GM18498 (cell line): ENCODE results near the gene KAT2B.
"Not testable (repeated sequence)": the region's sequence is repeated elsewhere in the genome, so short reads cannot be mapped to it uniquely, and the experiment has no call there.

Experiments
- ATAC-seq: cut with Tn5 transposase; IDR thresholded peaks from one replicate; pipeline ENCODE4 v1.9.1; 2021; ENCODE audit warnings: mild to moderate bottlenecking, moderate library complexity; ENCODE audit not compliant: unreplicated experiment

The KAT2B gene

DNA sequence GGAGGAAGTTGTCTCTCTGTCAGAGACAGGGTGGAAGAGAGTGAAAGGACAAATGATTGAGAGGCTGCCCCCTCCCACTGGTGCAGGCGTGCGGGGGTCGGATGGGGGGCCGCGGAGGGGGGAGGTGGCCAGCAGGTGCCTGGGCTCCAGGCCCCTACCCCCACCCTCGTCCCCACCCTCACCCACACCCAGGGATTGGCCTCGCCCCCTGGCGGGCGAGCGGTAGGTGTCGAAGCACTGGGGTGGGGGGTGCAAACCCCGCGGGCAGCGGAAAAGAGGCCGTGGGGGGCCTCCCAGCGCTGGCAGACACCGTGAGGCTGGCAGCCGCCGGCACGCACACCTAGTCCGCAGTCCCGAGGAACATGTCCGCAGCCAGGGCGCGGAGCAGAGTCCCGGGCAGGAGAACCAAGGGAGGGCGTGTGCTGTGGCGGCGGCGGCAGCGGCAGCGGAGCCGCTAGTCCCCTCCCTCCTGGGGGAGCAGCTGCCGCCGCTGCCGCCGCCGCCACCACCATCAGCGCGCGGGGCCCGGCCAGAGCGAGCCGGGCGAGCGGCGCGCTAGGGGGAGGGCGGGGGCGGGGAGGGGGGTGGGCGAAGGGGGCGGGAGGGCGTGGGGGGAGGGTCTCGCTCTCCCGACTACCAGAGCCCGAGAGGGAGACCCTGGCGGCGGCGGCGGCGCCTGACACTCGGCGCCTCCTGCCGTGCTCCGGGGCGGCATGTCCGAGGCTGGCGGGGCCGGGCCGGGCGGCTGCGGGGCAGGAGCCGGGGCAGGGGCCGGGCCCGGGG, at the start of gene KAT2B:
Gene KAT2B, plus strand, starts transcription at position 682 of the 783 bp plus-strand sequence. Its CDS starts 32 bp downstream, at position 714.
- peak; percentile 63 for ATAC-seq

DNA sequence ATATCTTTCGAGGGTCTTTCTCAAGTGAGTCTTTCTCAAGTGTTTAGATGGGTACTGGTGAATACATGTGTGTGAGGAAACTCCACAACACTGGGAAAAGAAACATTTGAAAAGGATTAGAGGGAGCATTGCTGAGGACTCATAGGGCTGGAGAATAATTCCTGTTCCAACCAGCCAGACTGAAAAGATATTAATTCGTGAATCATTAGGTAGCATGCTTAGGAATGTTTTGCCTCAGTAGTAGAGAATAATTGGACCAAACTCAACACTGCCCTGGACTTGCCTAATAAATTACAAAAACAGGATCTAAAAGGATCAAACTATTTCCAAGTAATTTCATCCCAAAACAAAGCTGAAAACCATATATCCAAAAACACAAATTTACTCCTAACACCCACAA, 45.5 kb upstream of the KAT2B start:
- ATAC-seq = no peak

DNA sequence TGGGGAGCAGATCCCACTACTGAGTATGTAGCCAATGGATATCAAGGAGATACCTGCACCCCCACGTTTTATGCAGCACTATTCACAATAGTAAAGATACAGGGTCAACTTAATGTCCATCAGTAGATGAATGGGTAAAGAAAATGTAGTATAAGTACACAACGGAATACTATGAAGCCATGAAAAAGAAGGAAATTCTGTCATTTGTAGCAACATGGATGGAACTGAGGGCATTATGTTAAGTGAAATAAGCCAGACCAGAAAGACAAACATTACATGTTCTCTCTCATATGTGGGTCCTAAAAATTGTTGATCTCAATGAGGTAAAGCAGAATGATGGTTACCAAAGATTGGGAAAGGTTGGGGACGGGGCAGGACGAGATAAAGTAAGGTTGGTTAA, 42.7 kb upstream of the KAT2B start:
- ATAC-seq = no peak

DNA sequence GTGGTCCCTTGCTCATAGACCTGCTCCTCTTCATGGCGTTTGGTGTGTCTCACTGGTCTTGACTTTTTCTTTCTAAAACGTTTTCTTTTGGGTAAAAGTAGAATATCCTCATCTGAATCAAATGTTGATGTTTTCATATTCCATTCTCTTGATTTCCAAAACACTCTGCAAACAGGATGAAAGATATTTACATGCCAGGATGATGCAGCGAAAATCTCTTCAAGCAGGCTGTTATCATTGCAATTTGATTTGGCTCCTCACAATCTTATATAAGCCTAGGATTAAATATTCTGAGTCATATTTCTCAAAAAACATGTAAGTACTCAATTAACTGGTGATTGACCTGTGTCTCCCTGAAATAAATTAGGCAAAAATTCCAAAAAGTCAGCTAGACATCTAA, 38.3 kb upstream of the KAT2B start:
- ATAC-seq = no peak

- no peak for ATAC-seq
Measured at GRCh38 chr3:20007960-20008359, 32.3 kb upstream of the KAT2B start.

GRCh38 chr3:20008646-20009045, 31.6 kb upstream of the KAT2B start:
- no peak for ATAC-seq

- no peak for ATAC-seq
Measured at GRCh38 chr3:20012164-20012563, 28.1 kb upstream of the KAT2B start, which contains the start of gene PP2D1. Gene PP2D1 (minus strand): TSS chr3:20012264. CDS start chr3:20012072, 192 bp downstream.

- ATAC-seq = no peak
Measured at GRCh38 chr3:20013396-20013795, 26.9 kb upstream of the KAT2B start.

- ATAC-seq = no peak
Measured at GRCh38 chr3:20015525-20015924, 24.7 kb upstream of the KAT2B start.

DNA sequence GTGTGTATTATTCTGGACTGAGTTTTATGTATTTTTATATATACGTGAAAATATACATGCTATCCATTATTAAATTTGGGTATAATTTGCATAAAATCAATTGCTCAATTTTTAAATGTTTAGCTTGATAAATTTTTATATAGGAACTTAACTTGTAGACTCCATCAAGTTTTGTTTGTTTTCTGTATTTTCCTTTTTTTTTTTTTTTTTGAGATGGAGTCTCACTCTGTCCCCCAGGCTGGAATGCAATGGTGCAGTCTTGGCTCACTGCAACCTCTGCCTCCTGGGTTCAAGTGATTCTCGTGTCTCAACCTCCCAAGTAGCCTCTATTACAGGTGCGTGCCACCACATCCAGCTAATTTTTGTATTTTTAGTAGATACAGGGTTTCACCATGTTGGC, 24.2 kb upstream of the KAT2B start:
- ATAC-seq = not testable (repeated sequence)

- no peak for ATAC-seq
Measured at GRCh38 chr3:20022954-20023622, 17.2 kb upstream of the KAT2B start.

DNA sequence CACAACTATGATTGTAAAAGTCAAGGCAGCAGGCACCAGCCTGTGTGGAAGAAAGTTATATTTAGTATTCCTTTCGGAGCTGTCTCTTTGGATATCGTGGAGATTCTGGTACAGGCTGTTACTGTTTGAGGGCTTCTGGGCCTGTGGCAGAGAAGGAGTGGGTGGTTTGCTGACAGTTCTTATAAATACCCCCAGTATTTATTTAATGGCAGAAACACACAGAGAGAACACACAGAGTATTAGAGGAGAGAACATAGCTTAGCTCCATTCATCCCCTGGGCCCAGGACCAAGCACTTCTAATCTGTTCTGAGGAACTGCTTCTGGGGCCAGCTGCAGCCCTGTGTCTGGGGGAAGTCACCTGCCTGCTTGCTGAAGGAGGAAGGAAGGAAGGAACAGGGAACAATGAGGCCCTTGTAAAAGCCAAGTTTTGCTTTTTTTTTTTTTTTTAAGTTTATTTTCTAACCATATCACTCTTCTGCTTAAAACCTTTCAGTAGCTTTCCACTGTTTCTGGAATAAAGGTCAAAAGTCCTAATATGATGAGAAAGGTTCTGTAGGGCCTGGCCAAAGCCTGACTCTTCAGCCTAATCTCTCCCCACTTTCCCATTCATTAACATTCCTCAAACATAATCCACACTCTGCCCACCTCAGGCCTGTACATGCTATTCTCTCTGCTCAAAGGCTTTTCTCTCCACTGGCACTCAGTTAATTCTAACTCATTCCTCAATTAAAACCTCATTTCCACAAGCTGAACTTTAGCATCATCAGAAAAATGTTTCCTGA, 16.4 kb upstream of the KAT2B start:
- no peak for ATAC-seq

- no peak for ATAC-seq
Measured at GRCh38 chr3:20027136-20027535, 13.1 kb upstream of the KAT2B start.

DNA sequence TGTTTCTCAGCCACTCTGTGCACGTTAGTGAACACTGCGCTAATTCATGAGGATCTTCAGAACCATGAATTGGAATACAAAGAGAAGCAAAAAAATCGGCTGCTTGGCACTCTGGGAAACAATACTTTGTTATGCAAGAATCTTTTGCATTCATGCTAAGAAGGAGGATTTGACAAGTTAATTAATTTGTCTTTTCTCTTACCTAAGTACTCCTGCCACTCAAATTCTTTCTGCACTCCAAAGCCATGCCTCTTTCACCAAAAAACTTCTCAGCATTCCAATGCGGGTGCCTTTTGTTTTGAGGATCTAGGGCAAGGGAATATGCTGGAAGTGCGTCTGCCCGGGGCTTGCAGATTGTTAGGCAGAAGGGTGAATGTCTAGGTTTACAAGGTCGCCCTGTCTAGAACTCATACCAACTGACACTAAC, 11.3 kb upstream of the KAT2B start:
- ATAC-seq = no peak

- ATAC-seq = not testable (repeated sequence)
Measured at GRCh38 chr3:20031939-20032338, 8.3 kb upstream of the KAT2B start.

DNA sequence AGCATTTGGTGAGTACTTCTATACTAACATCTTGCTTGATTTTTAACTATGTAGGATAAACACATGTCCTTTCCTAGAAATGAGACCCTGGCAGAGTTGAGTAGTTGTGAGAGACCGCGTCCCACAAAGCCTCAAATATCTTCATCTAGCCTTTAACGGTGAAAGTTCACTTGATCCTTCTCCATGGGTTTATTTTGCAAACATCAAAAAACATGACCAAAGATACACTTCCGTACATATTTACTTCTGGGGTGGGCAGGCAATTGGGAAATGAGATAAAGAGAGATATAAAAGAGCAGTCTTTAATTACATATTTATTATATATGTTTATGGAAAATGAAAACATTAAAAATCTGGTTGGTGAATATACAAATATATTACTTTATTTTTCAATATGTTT, 5.2 kb upstream of the KAT2B start:
- no peak for ATAC-seq

DNA sequence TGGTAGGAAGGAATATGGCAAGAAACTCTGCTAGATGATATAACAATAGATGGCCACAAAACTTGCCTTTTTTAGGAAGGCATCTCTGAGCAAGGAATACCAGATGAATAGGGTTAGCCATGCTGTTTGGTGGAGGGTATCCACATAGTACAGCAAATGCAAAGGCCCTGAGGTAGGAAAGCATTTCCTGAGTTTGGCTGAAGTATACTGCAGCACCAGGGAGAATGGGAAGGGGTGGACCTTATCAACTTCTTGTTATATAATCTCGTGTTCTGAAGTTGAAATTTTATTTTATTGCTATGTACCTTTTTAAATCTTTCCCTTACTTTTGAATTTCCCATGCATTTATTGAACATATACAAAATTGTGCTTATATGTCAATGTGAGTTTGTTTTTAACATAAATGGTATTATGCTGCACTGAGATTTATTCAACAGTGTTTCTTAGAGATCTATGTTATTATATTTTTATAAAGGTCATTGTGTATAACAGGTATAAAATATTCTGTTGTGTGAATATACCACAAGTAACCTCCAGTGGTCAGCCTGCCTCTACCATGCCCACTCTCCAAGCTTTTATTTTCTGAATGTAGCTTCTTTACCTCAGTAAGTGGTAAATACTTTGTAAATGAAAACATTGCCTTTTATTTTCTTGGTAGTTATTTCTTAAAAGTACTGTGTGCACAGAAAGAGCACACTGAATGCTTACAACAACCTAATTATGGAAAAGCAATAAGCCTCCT, 2.8 kb upstream of the KAT2B start:
- ATAC-seq = no peak

DNA sequence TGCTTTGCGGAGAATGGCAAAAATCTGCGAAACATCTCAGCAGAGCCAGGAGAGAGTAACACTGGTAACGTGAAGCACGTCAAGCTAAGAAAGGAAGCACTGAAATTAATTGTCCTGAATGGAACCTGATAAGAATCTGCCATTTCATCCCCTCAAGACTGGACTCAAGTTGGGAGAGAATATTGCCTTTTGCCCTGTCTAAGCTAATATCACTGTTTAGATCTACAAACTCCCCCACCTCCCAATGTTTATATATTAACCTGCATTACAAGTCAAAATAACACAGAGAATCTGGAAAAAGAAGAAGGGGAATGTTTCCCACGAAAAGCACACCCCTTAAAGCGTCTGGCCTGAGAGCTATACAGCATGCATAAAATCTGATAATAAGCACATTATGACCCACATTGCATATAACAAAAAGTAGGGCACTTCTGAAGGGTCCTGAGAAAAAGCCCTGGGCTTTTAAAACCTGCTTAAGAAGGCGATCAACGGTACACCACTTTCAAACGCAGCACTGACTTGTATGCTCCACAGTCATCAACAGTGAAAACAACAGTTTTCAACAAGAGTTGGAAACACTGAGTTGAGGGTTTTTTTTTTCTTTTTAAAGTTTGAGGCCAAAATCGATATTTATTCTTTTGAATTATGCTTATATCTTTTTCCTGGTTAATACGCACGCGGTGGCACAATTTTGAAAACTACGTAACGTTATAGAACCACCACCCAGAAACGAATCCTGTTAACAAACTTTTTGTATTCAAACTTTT, 1.4 kb upstream of the KAT2B start:
- ATAC-seq = no peak

DNA sequence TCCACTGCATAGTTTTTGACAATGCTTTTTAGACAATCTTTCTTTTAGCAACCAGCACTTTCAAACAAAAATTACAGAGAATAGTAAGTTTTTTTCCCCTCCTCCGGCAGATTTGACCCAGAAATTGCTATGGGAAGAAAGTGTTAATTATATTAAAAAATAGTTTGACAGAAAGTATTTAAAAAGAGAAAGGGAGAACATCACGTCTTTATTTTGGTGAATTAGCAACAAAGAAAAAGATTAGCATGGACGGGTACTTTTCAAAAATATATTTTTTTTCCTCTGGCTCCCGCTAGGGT, 831 bp upstream of the KAT2B start:
- no peak for ATAC-seq

DNA sequence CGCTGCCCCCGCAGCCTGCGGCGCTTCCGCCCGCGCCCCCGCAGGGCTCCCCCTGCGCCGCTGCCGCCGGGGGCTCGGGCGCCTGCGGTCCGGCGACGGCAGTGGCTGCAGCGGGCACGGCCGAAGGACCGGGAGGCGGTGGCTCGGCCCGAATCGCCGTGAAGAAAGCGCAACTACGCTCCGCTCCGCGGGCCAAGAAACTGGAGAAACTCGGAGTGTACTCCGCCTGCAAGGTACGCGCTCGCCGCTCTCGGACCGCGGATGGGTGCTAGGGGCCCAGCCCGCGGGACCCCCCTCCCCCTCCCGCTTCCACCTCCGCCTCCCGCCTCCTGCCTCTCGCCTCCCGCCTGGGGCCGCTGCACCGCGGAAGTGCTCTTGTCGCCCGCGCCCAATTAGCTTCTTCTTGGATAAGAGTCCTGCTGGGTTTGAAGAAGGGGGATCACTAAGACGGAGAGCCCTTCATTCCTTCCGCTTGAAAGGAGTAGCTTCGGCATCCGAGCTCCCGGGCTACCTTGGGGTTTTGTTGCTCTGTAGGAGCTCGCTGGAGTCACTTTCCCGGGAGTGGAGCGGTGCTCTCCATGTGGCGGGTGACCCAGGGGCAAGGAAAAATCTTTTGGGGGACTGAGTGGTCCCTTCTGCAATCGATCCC, 426 bp downstream of the KAT2B start:
- ATAC-seq = peak; percentile 48
